Testis (tissue), 2 donors: ENCODE measurements around the gene PSMB2.

Source experiments
- CTCF ChIP-seq, 3 experiments: fragments of 450-650 bp in 2 of 3; fragments of 200-600 bp in 1 of 3; sonication (generic) in 1 of 3; IDR thresholded peaks; one replicate each; pipeline ENCODE4 v1.5.1; 2016 to 2019; ENCODE audit warnings: antibody characterized with exemption in 3 of 3, mild to moderate bottlenecking in 2 of 3, moderate library complexity in 1 of 3
- POLR2A ChIP-seq: fragments of 450-650 bp; IDR thresholded peaks from one replicate; pipeline ENCODE4 v1.6.1; 2017; ENCODE audit warnings: antibody characterized with exemption, mild to moderate bottlenecking, moderate library complexity

- no peak for TF ChIP-seq CTCF (IDR thresholded peaks at IDR 0.05)
- no peak for TF ChIP-seq POLR2A
Measured at GRCh38 chr1:35569936-35570335, 71.4 kb downstream of the PSMB2 start.
